ENCODE data around the gene C2orf49. TPM values are rescaled to one million over a fixed set of nuclear protein-coding genes. Genes with fewer than 3 reads are reported as not detected.

Gene C2orf49
- total RNA-seq, 4 donors from 2014 or later = 17.1 to 24.0 (median 20.4) TPM

- no peaks in the 10 kb centered on the region for H3K9me3 ChIP-seq
- H3K27me3 ChIP-seq = no peaks in the 10 kb centered on the region
- H3K27ac ChIP-seq = peak overlapping the region in 2 of 4 donors; percentile 86 to 87
- peaks cover 0 to 78% (median 19%) of the 10 kb centered on the region in 4 donors for H3K4me1 ChIP-seq
- peak; percentile 53 to 55 for DNase-seq (ENCODE audit: low spot score in 2 of 2)
- WGBS, 2 donors = 50 to 60% methylated on average over 8 to 9 of the region's 9 CpGs
- no peaks in the 10 kb centered on the region for H3K36me3 ChIP-seq
- TF ChIP-seq EP300 (IDR thresholded peaks at IDR 0.05) (peak in 1 of 2 donors; percentile 63), CTCF (IDR thresholded peaks at IDR 0.05) (no peak)
- no peak overlapping the region for H3K4me3 ChIP-seq
Measured at GRCh38 chr2:105373344-105373781, 36.0 kb downstream of the C2orf49 start.

- Histone ChIP-seq H3K36me3 (no peaks in the 10 kb centered on the region), H3K4me1 (peaks cover 0 to 84% (median 19%) of the 10 kb centered on the region in 4 donors), H3K27me3 (no peaks in the 10 kb centered on the region), H3K4me3 (no peak overlapping the region), H3K9me3 (no peaks in the 10 kb centered on the region), H3K27ac (peak overlapping the region; percentile 48 to 87 (median 72))
- 70 to 73% methylated on average over 9 of the region's 9 CpGs for WGBS, 2 donors
- DNase-seq (ENCODE audit: low spot score in 2 of 2) = no peak
- TF ChIP-seq POLR2A (IDR thresholded peaks at IDR 0.05) = no peak
- no peak for TF ChIP-seq EP300 (IDR thresholded peaks at IDR 0.05)
- no peak for TF ChIP-seq CTCF (IDR thresholded peaks at IDR 0.05)
Measured at GRCh38 chr2:105373895-105374401, 36.6 kb downstream of the C2orf49 start.

GRCh38 chr2:105375001-105375561 lies 37.7 kb downstream of the C2orf49 start:
- no peaks in the 10 kb centered on the region for H3K9me3 ChIP-seq
- DNase-seq (ENCODE audit: low spot score in 2 of 2) = peak in 1 of 2 donors; percentile 73
- TF ChIP-seq CTCF (IDR thresholded peaks at IDR 0.05) = no peak
- TF ChIP-seq EP300 (IDR thresholded peaks at IDR 0.05) = peak; percentile 78 to 93
- H3K27ac ChIP-seq = peak overlapping the region; percentile 48 to 87 (median 72)
- no peak overlapping the region for H3K4me3 ChIP-seq
- H3K4me1 ChIP-seq = peaks cover 0 to 86% (median 22%) of the 10 kb centered on the region in 4 donors
- WGBS, 2 donors = 35 to 41% methylated on average over 15 of the region's 15 CpGs
- no peaks in the 10 kb centered on the region for H3K27me3 ChIP-seq
- no peaks in the 10 kb centered on the region for H3K36me3 ChIP-seq

GRCh38 chr2:105376010-105376409 lies 38.7 kb downstream of the C2orf49 start:
- no peaks in the 10 kb centered on the region for H3K27me3 ChIP-seq
- peaks cover 0 to 86% (median 23%) of the 10 kb centered on the region in 4 donors for H3K4me1 ChIP-seq
- H3K9me3 ChIP-seq = no peaks in the 10 kb centered on the region
- DNase-seq (ENCODE audit: low spot score in 2 of 2) = no peak
- no peaks in the 10 kb centered on the region for H3K36me3 ChIP-seq
- WGBS, 2 donors = 53 to 61% methylated on average over 11 of the region's 11 CpGs
- peak; percentile 15 to 60 for TF ChIP-seq EP300 (IDR thresholded peaks at IDR 0.05)
- TF ChIP-seq POLR2A (IDR thresholded peaks at IDR 0.05) = no peak
- no peak for TF ChIP-seq CTCF (IDR thresholded peaks at IDR 0.05)
- no peak overlapping the region for H3K4me3 ChIP-seq
- H3K27ac ChIP-seq = peak overlapping the region in 2 of 4 donors; percentile 86 to 87

GRCh38 chr2:105376789-105377240 lies 39.5 kb downstream of the C2orf49 start:
- H3K27ac ChIP-seq = peak overlapping the region in 2 of 4 donors; percentile 86 to 87

More at GRCh38 chr2:105376789-105377240, 39.5 kb downstream of the C2orf49 start:
- DNase-seq (ENCODE audit: low spot score in 2 of 2) = no peak
- TF ChIP-seq CTCF (IDR thresholded peaks at IDR 0.05) (no peak), EP300 (IDR thresholded peaks at IDR 0.05) (no peak), POLR2A (IDR thresholded peaks at IDR 0.05) (no peak)
- Histone ChIP-seq H3K36me3 (no peaks in the 10 kb centered on the region), H3K9me3 (no peaks in the 10 kb centered on the region), H3K27me3 (no peaks in the 10 kb centered on the region), H3K4me1 (peaks cover 0 to 82% (median 21%) of the 10 kb centered on the region in 4 donors), H3K4me3 (no peak overlapping the region)
- WGBS, 2 donors = 61 to 62% methylated on average over 5 of the region's 5 CpGs
